Activated CD8-positive, alpha-beta memory T cell treated with anti-CD3 and anti-CD28 coated beads for 1 hour (primary cell): Measurements from ENCODE around the gene TAGAP.
"Not testable (repeated sequence)": the region's sequence is repeated elsewhere in the genome, so short reads cannot be mapped to it uniquely, and the experiment has no call there.

Experiments used
- DNase-seq, 2 donors: peaks; one replicate each; pipeline ENCODE4 v3.0.0-alpha.2; 2020; ENCODE audit warnings: low read depth in 1 of 2; ENCODE audit errors: extremely low read depth in 1 of 2

TAGAP gene

GRCh38 chr6:159017757-159018559 lies 26.8 kb downstream of the TAGAP start:
- no peak for DNase-seq

DNA sequence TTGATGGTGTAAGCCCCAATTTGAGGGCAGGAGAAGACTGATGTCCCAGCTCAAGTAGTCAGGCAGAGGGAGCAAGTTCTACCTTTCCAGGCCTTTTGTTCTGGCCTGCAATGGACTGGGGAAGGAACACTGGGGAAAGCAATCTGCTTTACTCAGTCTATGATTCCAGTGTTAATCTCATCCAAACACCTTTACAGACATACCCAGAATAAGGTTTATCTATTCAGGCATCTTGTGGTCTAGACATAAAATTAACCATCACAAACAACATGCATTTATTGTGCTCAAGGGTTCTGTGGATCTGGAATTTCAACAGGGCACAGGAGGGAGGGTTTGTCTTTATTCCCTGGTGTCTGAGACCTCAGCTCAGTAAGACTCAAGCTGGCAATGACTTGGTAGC lies 30.4 kb downstream of the TAGAP start:
- DNase-seq: no peak

DNA sequence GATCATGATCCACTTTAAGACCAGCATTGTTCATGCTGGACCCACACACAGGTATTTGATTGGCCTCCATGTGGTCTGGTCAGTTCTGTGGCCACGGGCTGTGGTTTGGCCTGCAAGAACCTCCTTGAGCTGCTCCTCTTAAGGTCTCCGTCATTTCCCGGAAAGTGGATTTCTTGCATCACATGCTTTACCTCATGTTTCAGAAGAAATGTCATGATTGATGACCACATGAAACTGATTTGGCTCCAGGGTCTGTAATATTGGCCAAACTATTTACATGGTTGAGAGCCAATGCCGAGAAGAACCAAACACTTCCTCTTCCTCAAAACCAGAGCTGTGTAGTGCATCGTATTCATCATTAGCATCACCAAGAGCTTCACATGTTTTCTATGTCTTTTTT lies 31.6 kb downstream of the TAGAP start:
- no peak for DNase-seq

DNA sequence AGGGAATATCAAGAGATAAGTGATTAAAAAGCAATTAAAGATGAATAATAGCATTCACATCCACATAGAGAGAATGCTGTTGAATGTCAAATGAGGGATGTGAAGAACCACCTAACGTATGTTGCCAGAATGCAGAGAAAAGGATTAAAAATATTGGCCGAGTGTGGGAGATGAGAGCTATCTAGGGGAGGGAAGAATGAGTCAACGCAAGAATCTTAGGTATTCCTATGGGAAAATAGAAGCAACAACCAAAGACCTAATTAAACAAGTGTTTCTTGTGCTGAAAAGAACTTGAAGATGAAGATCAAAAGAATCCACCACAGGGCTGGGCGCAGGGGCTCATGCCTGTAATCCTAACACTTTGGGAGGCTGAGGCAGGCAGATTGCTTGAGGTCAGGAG lies 32.6 kb downstream of the TAGAP start:
- DNase-seq: no peak

- not testable (repeated sequence) for DNase-seq
Measured at GRCh38 chr6:159010037-159010612, 34.7 kb downstream of the TAGAP start.

DNA sequence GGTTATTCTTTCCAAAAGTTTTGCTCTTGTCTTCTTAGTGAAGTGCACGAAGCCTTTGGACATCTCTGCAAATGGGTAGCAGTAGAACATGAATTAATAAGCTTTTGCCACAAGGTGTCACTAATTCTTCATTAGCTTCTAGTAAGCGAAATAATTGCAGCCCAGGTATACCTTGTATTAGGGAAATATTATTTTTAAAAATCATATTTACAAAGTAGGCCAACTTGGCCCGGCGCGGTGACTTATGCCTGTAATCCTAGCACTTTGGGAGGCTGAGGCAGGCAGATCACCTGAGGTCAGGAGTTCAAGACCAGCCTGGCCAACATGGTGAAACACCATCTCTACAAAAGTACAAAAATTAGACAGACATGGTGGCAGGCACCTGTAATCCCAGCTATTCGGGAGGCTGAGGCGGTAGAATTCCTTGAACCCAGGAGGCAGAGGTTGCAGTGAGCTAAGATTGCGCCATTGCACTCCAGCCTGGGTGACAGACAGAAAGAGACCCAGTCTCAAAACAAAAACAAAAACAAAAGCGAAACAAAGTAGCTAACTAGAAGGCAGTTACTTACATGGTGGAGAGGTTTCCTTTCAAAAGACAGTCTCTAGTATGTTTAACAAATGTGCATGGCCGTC lies 36.0 kb downstream of the TAGAP start:
- no peak for DNase-seq

DNA sequence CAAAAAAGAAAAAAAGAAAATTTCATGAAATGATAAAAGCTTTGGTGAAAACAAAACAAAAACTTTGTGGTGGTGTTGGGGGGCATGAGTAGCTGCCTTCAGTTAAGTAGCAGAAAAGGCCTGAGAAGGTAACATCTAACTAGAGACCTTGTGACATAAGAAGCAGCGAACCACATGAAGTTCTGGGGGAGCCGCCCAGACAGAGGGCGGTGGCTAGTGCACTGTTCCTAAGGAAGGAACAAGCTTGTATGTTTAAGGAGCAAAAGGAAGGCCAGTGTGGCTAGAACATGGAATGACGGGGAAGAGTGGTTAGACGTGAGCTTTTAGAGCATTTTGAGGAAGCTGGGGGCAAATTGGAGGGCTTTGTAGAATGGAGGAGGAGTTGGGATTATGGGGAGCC lies 37.3 kb downstream of the TAGAP start:
- DNase-seq: no peak

GRCh38 chr6:159005436-159005835 lies 39.4 kb downstream of the TAGAP start:
- DNase-seq: no peak

DNA sequence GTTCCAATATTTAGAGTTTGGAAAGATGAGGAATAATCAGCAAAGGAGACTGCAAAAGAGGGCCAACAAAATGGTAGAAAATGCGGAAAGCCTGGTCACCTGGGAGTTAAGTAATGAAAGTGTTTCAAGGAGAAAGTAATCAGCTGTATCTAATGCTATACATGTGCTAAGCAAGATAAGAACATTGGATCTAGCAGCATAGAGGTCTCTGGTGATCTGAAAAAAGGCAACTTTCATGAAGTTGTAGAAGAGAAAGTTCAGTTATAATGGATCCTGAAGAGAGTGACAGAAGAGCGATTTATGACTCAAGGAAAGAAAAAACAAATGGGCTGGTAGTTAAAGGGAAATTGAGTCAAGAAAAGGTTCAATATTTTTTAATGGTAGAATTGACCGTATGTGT lies 40.2 kb downstream of the TAGAP start:
- no peak for DNase-seq

- DNase-seq: no peak
Measured at GRCh38 chr6:159002432-159003155, 42.2 kb downstream of the TAGAP start.

DNA sequence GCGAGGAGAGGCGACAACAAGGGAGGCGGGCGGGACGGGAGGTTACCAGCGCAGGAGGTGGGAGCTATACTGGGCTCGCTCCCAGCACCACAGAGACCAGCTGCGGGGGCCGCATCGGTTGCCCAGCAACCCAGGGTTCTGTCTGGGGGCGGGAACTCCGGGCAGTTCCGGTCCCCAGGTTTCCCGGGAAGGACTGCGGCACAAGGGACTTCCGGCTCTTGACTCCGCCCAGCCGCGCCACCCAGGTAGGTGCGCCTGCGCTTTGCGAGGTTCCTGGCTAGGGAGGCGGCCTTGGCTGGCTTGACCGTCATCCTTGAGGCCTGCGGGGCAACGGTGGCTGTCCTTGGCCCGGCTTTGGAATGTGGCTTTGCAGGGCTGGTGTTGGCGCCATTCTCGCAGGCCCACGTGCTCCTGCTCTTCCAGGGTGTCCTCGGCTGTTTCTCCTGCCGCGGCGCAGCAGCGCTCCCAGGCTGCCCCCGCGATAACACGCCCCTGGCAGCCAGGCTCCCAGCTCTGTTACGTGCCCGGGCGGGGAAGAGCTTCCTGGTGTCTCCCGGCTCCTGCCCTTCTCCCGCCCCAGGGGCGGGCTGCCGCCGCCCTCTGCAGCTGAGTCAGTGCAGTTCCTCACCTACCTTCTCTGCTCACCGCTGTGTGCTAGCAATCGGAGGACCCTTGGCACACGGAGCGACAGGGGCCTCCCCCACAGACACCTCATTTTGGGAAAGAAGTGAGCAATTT lies 45.0 kb downstream of the TAGAP start, which contains the start of gene RSPH3:
TSS of gene RSPH3 (minus strand) at position 537 of the 738 bp plus-strand sequence. CDS start 652 bp downstream, outside the sequence.
- peak; percentile 73 to 82 for DNase-seq

- DNase-seq: no peak
Measured at GRCh38 chr6:158999154-158999665, 45.6 kb downstream of the TAGAP start.

- no peak for DNase-seq
Measured at GRCh38 chr6:158996856-158997255, 47.9 kb downstream of the TAGAP start.

DNA sequence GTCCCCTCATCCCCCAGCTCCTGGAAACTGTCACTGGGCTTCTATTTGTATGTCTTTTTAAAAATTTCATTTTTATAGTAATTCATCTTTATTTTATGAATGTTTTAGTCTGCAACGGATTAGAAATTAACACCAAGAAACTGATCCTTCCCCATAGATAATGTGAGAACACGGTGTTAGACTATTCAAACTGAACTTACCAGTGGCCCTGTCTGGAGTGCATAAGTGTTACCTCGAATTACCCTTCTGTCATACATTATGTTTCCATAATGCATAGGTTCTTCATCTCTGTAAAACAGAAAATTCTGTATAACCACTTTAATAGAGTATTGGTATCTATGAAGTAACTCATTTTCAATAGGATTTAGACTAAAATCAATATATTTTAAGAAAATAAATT lies 51.2 kb downstream of the TAGAP start:
- DNase-seq: no peak

- no peak for DNase-seq
Measured at GRCh38 chr6:158991017-158991723, 53.6 kb downstream of the TAGAP start.

DNA sequence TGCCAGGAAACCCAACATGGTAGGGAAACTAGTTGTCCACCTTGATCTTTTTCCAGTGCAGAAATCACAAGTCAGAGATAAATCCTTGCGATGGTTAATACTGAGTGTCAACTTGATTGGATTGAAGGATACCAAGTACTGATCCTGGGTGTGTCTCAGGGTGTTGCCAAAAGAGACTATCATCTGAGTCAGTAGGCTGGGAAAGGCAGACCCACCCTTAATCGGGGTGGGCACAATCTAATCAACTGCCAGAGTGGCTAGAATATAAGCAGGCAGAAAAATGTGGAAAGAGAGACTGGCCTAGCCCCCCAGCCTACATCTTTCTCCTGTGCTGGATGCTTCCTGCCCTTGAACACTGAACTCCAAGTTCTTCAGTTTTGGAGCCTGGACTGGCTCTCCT lies 55.1 kb downstream of the TAGAP start:
- not testable (repeated sequence) for DNase-seq

GRCh38 chr6:158988477-158988876 lies 56.3 kb downstream of the TAGAP start:
- DNase-seq: no peak

DNA sequence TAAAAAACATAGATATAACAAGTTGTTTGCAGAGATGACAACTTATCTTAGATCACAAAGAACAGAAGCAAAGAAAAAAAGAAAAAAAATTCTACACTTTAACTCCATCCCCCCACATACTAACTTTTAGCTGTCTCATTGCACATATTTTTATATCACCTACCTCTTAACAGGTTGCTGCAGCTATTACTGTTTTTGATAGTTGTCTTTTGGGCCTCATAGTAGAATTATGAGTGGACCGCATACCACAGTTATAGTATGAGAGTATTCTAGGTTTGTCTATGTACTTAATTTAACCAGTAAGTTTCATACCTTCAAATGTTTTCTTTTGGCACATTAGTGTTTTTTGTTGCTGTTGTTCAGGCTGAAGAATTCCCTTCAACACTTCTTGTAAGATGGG lies 57.1 kb downstream of the TAGAP start:
- no peak for DNase-seq
